GM12878 (cell line): ENCODE data around the gene CPSF3. TPM values are rescaled to one million over a fixed set of nuclear protein-coding genes. Genes with fewer than 3 reads are reported as not detected.

ENCODE experiments used
- ATAC-seq: fragments of 200-7000 bp; cut with Tn5 transposase; 3 replicates; pipeline ENCODE4 v1.9.1; 2020; ENCODE audit warnings: mild to moderate bottlenecking, moderate library complexity
- BruUV-seq: library from RNA; stranded (reverse); fragments of 400-500 nt; replicated peaks from 2 replicates; lab custom pipeline; 2021; lab: Mats Ljungman, UMichigan
- CTCF ChIA-PET: fragments of 300-600 bp; sonication (Branson Sonifier 250); formaldehyde crosslinking; extraction: SDS; loops from one replicate; lab custom pipeline; 2021; ENCODE audit warnings: inconsistent platforms; lab: Yijun Ruan, JAX
- POLR2A ChIA-PET: fragments of 350-600 bp; formaldehyde crosslinking; extraction: SDS; loops from one replicate; lab custom pipeline; 2021; ENCODE audit warnings: inconsistent platforms; lab: Charles Lee
- RAD21 ChIA-PET: fragments of 300-600 bp; sonication (Branson Sonifier 250); formaldehyde crosslinking; loops from one replicate; lab custom pipeline; 2023; ENCODE audit warnings: antibody characterized with exemption; ENCODE audit not compliant: unreplicated experiment; lab: Charles Lee
- SMC1A ChIA-PET: fragments of 300-600 bp; sonication (Branson Sonifier 250); formaldehyde crosslinking; loops from one replicate; lab custom pipeline; 2023; ENCODE audit not compliant: unreplicated experiment, uncharacterized antibody; lab: Charles Lee
- DNase-seq: peaks from one replicate; pipeline ENCODE4 v3.0.0-alpha.2; 2011; ENCODE audit warnings: low read depth, low spot score
- FAIRE-seq: peaks from 3 replicates; lab custom pipeline; 2011; peaks lifted over from hg19 to GRCh38; lab: Jason Lieb, UNC
- H2AFZ ChIP-seq: 2 replicates; pipeline ENCODE4 v1.6.0; 2011; ENCODE audit warnings: low read depth, low read length, control low read depth; ENCODE audit not compliant: control insufficient read depth
- H3K27ac ChIP-seq: 2 replicates; pipeline ENCODE4 v1.5.1; 2011; ENCODE audit warnings: control low read depth; ENCODE audit not compliant: control insufficient read depth, insufficient read depth
- H3K27me3 ChIP-seq, 2 experiments: replicated peaks in 1 of 2; 2 replicates each; pipeline versions ENCODE4 v1.6.0 to v1.6.1; 2011; ENCODE audit warnings: low read length in 1 of 2; ENCODE audit not compliant: control insufficient read depth in 2 of 2, insufficient read depth in 2 of 2
- H3K36me3 ChIP-seq, 2 experiments: 2 replicates each; pipeline ENCODE4 v1.5.1; 2011; ENCODE audit warnings: low read length in 1 of 2; ENCODE audit not compliant: control insufficient read depth in 2 of 2, insufficient read depth in 2 of 2
- H3K4me1 ChIP-seq: 2 replicates; pipeline ENCODE4 v1.6.1; 2011; ENCODE audit warnings: mild to moderate bottlenecking, low read length, moderate library complexity, mixed read lengths; ENCODE audit not compliant: control insufficient read depth, insufficient read depth
- H3K4me2 ChIP-seq: 2 replicates; pipeline ENCODE4 v1.6.0; 2011; ENCODE audit warnings: control low read depth; ENCODE audit not compliant: control insufficient read depth, insufficient read depth
- H3K4me3 ChIP-seq: fragments of 200-600 bp; sonication (generic); 2 replicates; pipeline ENCODE4 v1.5.1; 2016
- H3K79me2 ChIP-seq: 2 replicates; pipeline ENCODE4 v1.6.0; 2011; ENCODE audit warnings: low read length; ENCODE audit not compliant: control insufficient read depth, insufficient read depth
- H3K9ac ChIP-seq: 2 replicates; pipeline ENCODE4 v1.8.0; 2011; ENCODE audit warnings: low read length, control low read depth, mixed read lengths; ENCODE audit not compliant: control insufficient read depth, insufficient read depth
- H3K9me3 ChIP-seq: replicated peaks from 3 replicates; pipeline ENCODE4 v1.5.1; 2011; ENCODE audit warnings: mild to moderate bottlenecking, low read length; ENCODE audit not compliant: control insufficient read depth, insufficient read depth
- H4K20me1 ChIP-seq: 2 replicates; pipeline ENCODE4 v1.6.0; 2011; ENCODE audit not compliant: control insufficient read depth, insufficient read depth
- BHLHE40 ChIP-seq, 2 experiments: fragments of 450-650 bp in 1 of 2; IDR thresholded peaks; 2 replicates each; pipeline ENCODE4 v1.6.1; 2011 to 2017; ENCODE audit warnings: low read depth in 2 of 2, borderline replicate concordance in 1 of 2, improper control_type of control experiment in 1 of 2, low read length in 1 of 2, mild to moderate bottlenecking in 1 of 2
- CHD4 ChIP-seq: fragments of 200-600 bp; sonication (generic); IDR thresholded peaks from 2 replicates; pipeline ENCODE4 v1.6.1; 2016; ENCODE audit warnings: mild to moderate bottlenecking
- CREM ChIP-seq: IDR thresholded peaks from 2 replicates; pipeline ENCODE4 v1.6.1; 2014; ENCODE audit warnings: antibody characterized with exemption, low read depth
- FOXK2 ChIP-seq: fragments of 450-650 bp; IDR thresholded peaks from 2 replicates; pipeline ENCODE4 v1.6.1; 2017; ENCODE audit warnings: mild to moderate bottlenecking, moderate library complexity
- FOXM1 ChIP-seq: IDR thresholded peaks from 2 replicates; pipeline ENCODE4 v1.6.1; 2012; ENCODE audit warnings: low read depth, mild to moderate bottlenecking, inconsistent platforms, low read length, moderate library complexity
- NFYB ChIP-seq: IDR thresholded peaks from 2 replicates; pipeline ENCODE4 v1.6.1; 2011; ENCODE audit warnings: low read depth, mild to moderate bottlenecking, low read length, improper control_type of control experiment, moderate library complexity; ENCODE audit not compliant: insufficient read depth
- PML ChIP-seq: IDR thresholded peaks from 2 replicates; pipeline ENCODE4 v1.6.1; 2012; ENCODE audit warnings: low read length, inconsistent platforms
- SMARCA5 ChIP-seq: fragments of 450-650 bp; IDR thresholded peaks from 2 replicates; pipeline ENCODE4 v1.6.1; 2017; ENCODE audit warnings: mild to moderate bottlenecking
- SRF ChIP-seq, 2 experiments: IDR thresholded peaks; 2 replicates each; pipeline ENCODE4 v1.6.1; 2011; ENCODE audit warnings: low read depth in 2 of 2, low read length in 2 of 2, mild to moderate bottlenecking in 1 of 2, moderate library complexity in 1 of 2
- SUZ12 ChIP-seq: fragments of 200-600 bp; sonication (generic); IDR thresholded peaks from one replicate; pipeline ENCODE4 v1.6.1; 2018; ENCODE audit warnings: antibody characterized with exemption, mild to moderate bottlenecking; ENCODE audit not compliant: unreplicated experiment
- TARDBP ChIP-seq: IDR thresholded peaks from 2 replicates; pipeline ENCODE4 v1.6.1; 2016; ENCODE audit warnings: borderline replicate concordance
- ZNF274 ChIP-seq: IDR thresholded peaks from one replicate; pipeline ENCODE4 v1.8.0; 2011; ENCODE audit not compliant: insufficient read length, insufficient read depth
- WGBS: methylation state at CpG from one replicate; pipeline ENCODE4 v1.1.6; 2016; ENCODE audit warnings: low lambda C conversion rate; ENCODE audit not compliant: insufficient replicate concordance, insufficient coverage; ENCODE audit errors: missing lambda C conversion rate; 5-methylcytosine and 5-hydroxymethylcytosine counted together
- in situ Hi-C: fragments of 300-500 bp; cut with MboI; formaldehyde crosslinking; loops from 9 replicates; pipeline ENCODE4 v1.14.3; 2018; ENCODE audit warnings: mixed read lengths
- intact Hi-C: fragments of 100-400 bp; cut with micrococcal nuclease; formaldehyde crosslinking; loops from one replicate; pipeline ENCODE4 v1.14.2; 2022; ENCODE audit not compliant: unreplicated experiment
- polyA plus RNA-seq, 11 experiments: library from polyadenylated mRNA; depleted of rRNA in 4 of 11; unstranded in 6 of 11; stranded (reverse) in 5 of 11; fragments of >200 nt; fragmentation: Nextera tagmentation in 4 of 11; fragmentation: Illumina TruSeq in 1 of 11; extraction: Ambion mirVana in 4 of 11; extraction: Trizol in 1 of 11; gene quantifications; 1 replicate in 1 of 11; 2 replicates in 10 of 11; pipeline versions ENCODE4 v1.2.1 to v1.2.3, GENCODE V29; 2011 to 2016; ENCODE audit warnings: inconsistent platforms in 2 of 11, missing spikeins in 2 of 11, low read depth in 1 of 11
- total RNA-seq, 4 experiments: library from RNA; depleted of rRNA in 3 of 4; stranded (reverse); fragments of >200 nt in 3 of 4; fragmentation: Illumina TruSeq in 1 of 4; extraction: Trizol in 1 of 4; gene quantifications; 2 replicates each; pipeline versions ENCODE4 v1.2.1 to v1.2.3, GENCODE V29; 2013 to 2021
- TF ChIP-seq, protein P1 (sequence below): IDR thresholded peaks from 2 replicates; pipeline ENCODE4 v1.6.1; 2012; ENCODE audit warnings: low read depth, low read length, improper control_type of control experiment

CPSF3 gene
- total and polyA plus RNA-seq, 10 of the 15 experiments (the other 5 are each of a cell fraction or from before 2014, with no cell fraction given) = 34.5 to 108 (median 76.1) TPM

DNA sequence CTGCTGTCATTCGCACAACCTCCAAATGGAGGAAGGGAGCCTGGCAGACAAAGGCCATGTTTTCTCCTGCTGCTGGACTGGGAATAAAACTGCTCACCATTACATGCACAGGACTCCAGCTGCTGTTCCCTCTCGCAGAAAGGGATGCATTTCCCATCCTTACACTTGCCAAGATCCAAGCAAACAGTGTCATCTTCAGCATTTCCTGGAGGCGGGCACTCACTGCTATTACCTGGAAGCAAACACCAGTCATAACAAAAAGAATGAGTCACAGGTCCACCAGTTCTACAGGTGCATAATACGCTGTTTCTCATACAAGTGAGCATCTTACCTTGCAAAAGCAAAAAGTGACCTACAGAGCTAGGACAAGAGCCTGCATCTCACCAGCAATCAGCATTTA is 73.6 kb downstream of the CPSF3 start:
- Histone ChIP-seq H3K4me1 (no peaks in the 10 kb centered on the region), H3K36me3 (peaks cover 17 to 26% of the 10 kb centered on the region in 2 experiments), H3K9ac (no peak overlapping the region), H3K27me3 (no peaks in the 10 kb centered on the region), H3K4me2 (no peak overlapping the region), H3K9me3 (no peaks in the 10 kb centered on the region), H3K4me3 (no peak overlapping the region), H3K79me2 (no peaks in the 10 kb centered on the region), H4K20me1 (no peaks in the 10 kb centered on the region), H2AFZ (no peak overlapping the region), H3K27ac (no peak overlapping the region)
- DNase-seq (no peak), ATAC-seq (no peak), FAIRE-seq (no peak)
- intact Hi-C loops = no loop called here
- WGBS = 58% methylated on average over 4 of the region's 4 CpGs
- TF ChIP-seq CHD4 (no peak), NFYB (no peak), SRF (IDR thresholded peaks at IDR 0.05; ENCODE audit: low read depth in 2 of 2, low read length in 2 of 2) (no peak), SUZ12 (no peak), FOXK2 (no peak), PML (no peak), SMARCA5 (no peak), BHLHE40 (IDR thresholded peaks at IDR 0.05; ENCODE audit: borderline replicate concordance in 1 of 2, low read depth in 2 of 2, low read length in 1 of 2) (no peak), ZNF274 (no peak), FOXM1 (no peak), TARDBP (no peak), CREM (no peak)
- TF ChIP-seq, protein P1, sequence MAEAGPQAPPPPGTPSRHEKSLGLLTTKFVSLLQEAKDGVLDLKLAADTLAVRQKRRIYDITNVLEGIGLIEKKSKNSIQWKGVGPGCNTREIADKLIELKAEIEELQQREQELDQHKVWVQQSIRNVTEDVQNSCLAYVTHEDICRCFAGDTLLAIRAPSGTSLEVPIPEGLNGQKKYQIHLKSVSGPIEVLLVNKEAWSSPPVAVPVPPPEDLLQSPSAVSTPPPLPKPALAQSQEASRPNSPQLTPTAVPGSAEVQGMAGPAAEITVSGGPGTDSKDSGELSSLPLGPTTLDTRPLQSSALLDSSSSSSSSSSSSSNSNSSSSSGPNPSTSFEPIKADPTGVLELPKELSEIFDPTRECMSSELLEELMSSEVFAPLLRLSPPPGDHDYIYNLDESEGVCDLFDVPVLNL = no peak
- in situ Hi-C loops = no loop called here
- ChIA-PET POLR2A (no interaction called here), SMC1A (no interaction called here), CTCF (no interaction called here), RAD21 (no interaction called here)
- no TSS peak for BruUV-seq
